PC-9 (cell line): Measurements from ENCODE around the gene FYN. TPM values are rescaled to one million over a fixed set of nuclear protein-coding genes. Genes with fewer than 3 reads are reported as not detected.

ENCODE experiments used
- BruUV-seq: library from RNA; stranded (reverse); fragments of 400-500 nt; replicated peaks from 2 replicates; lab custom pipeline; 2021; lab: Mats Ljungman, UMichigan
- CTCF ChIA-PET: fragments of 300-600 bp; sonication (Branson Sonifier 250); formaldehyde crosslinking; loops from one replicate; lab custom pipeline; 2022; ENCODE audit warnings: antibody characterized with exemption; lab: Charles Lee
- POLR2A ChIA-PET: fragments of 300-600 bp; sonication (Branson Sonifier 250); formaldehyde crosslinking; loops from one replicate; lab custom pipeline; 2022; ENCODE audit warnings: antibody characterized with exemption; ENCODE audit not compliant: unreplicated experiment; lab: Charles Lee
- DNase-seq, 2 experiments: peaks; one replicate each; pipeline versions ENCODE4 v3.0.0 to v3.0.0-alpha.2; 2015 to 2022; ENCODE audit warnings: mixed read lengths in 1 of 2
- H2AFZ ChIP-seq: fragments of 200-600 bp; sonication (generic); 2 replicates; pipeline ENCODE4 v1.8.1; 2017; ENCODE audit warnings: antibody characterized with exemption
- H3F3A ChIP-seq: fragments of 200-600 bp; sonication (generic); 2 replicates; pipeline ENCODE4 v1.8.1; 2017; ENCODE audit warnings: antibody characterized with exemption, mild to moderate bottlenecking, low read depth; ENCODE audit not compliant: insufficient read depth
- H3K27ac ChIP-seq: fragments of 200-600 bp; sonication (generic); 2 replicates; pipeline ENCODE4 v1.6.1; 2016; ENCODE audit warnings: mixed run types
- H3K27me3 ChIP-seq: fragments of 200-600 bp; sonication (generic); 2 replicates; pipeline ENCODE4 v1.6.1; 2016; ENCODE audit warnings: low read depth, mixed run types; ENCODE audit not compliant: insufficient read depth
- H3K36me3 ChIP-seq: fragments of 200-600 bp; sonication (generic); 2 replicates; pipeline ENCODE4 v1.6.1; 2016; ENCODE audit warnings: low read depth, mixed run types
- H3K4me1 ChIP-seq: fragments of 200-600 bp; sonication (generic); replicated peaks from 2 replicates; pipeline ENCODE4 v1.6.1; 2016; ENCODE audit warnings: mixed run types; ENCODE audit not compliant: insufficient read depth
- H3K4me2 ChIP-seq: fragments of 200-600 bp; sonication (generic); 2 replicates; pipeline ENCODE4 v1.6.1; 2017; ENCODE audit warnings: mixed run types
- H3K4me3 ChIP-seq: fragments of 200-600 bp; sonication (generic); 2 replicates; pipeline ENCODE4 v1.6.1; 2016; ENCODE audit warnings: mixed run types
- H3K79me2 ChIP-seq: fragments of 200-600 bp; sonication (generic); 2 replicates; pipeline ENCODE4 v1.6.1; 2017; ENCODE audit warnings: low read depth, mixed run types
- H3K9me2 ChIP-seq: fragments of 200-600 bp; sonication (generic); 2 replicates; pipeline ENCODE4 v1.8.1; 2017; ENCODE audit warnings: mild to moderate bottlenecking; ENCODE audit not compliant: insufficient read depth
- H3K9me3 ChIP-seq: fragments of 200-600 bp; sonication (generic); 2 replicates; pipeline ENCODE4 v1.8.1; 2016; ENCODE audit warnings: low read depth; ENCODE audit not compliant: insufficient read depth
- H4K20me1 ChIP-seq: fragments of 200-600 bp; sonication (generic); 2 replicates; pipeline ENCODE4 v1.8.1; 2017; ENCODE audit not compliant: insufficient read depth
- CTCF ChIP-seq: fragments of 200-600 bp; sonication (generic); conservative IDR thresholded peaks from 2 replicates; pipeline ENCODE4 v1.6.1; 2017; ENCODE audit warnings: mixed run types, antibody characterized with exemption, mild to moderate bottlenecking, moderate library complexity
- EZH2 ChIP-seq: fragments of 200-600 bp; sonication (generic); IDR thresholded peaks from 2 replicates; pipeline ENCODE4 v1.8.0; 2017; ENCODE audit warnings: antibody characterized with exemption, low read depth
- intact Hi-C: fragments of 100-400 bp; cut with micrococcal nuclease; formaldehyde crosslinking; loops from one replicate; pipeline ENCODE4 v1.10.0; 2022; ENCODE audit not compliant: unreplicated experiment
- total RNA-seq: library from RNA; stranded (reverse); gene quantifications from 2 replicates; pipeline ENCODE4 v1.2.3, GENCODE V29; 2021

Gene FYN
- total RNA-seq, 1 experiment from 2014 or later, result 53.3 TPM

DNA sequence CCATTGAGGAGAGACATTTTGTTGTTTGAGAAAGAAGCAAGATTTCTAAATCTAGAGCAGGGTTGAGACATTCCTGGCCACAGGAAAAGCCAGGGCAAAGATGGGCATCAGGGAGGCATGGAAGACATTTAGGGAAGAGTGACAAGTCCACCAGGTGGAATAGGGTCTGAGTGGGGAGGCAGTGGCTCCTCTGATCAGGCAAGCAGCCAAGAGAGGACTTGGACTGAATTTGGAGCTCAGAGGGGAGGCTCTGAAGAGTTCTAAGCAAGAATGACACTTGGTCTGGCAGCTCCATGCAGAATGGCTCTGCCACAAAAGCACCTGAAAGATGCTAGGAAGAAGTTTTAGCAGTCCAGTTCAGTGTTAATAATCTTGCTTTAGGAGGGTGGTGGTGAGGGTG, 120.8 kb downstream of the FYN start:
- POLR2A ChIA-PET, result no interaction called here
- no peaks in the 10 kb centered on the region for H3K9me3 ChIP-seq
- CTCF ChIA-PET, result no interaction called here
- H3K36me3 ChIP-seq, result no peaks in the 10 kb centered on the region
- no peak overlapping the region for H3K4me3 ChIP-seq
- H3K79me2 ChIP-seq, result no peaks in the 10 kb centered on the region
- H3K27ac ChIP-seq, result no peak overlapping the region
- no peaks in the 10 kb centered on the region for H3K4me1 ChIP-seq
- DNase-seq, result no peak
- H2AFZ ChIP-seq, result no peak overlapping the region
- H3K4me2 ChIP-seq, result no peak overlapping the region
- no peaks in the 10 kb centered on the region; the same call in 1 of the 2 replicates for H4K20me1 ChIP-seq
- no TSS peak for BruUV-seq
- TF ChIP-seq EZH2 (no peak), CTCF (no peak)
- intact Hi-C loops, result no loop called here
- no peaks in the 10 kb centered on the region for H3K27me3 ChIP-seq
- H3F3A ChIP-seq, result no peaks in the 10 kb centered on the region
- no peaks in the 10 kb centered on the region; the same call in 1 of the 2 replicates for H3K9me2 ChIP-seq

- Histone ChIP-seq H3K27ac (no peak overlapping the region), H3K4me1 (no peaks in the 10 kb centered on the region), H3K9me3 (no peaks in the 10 kb centered on the region), H3K9me2 (no peaks in the 10 kb centered on the region; the same call in 1 of the 2 replicates), H4K20me1 (no peaks in the 10 kb centered on the region; the same call in 1 of the 2 replicates), H3K36me3 (no peaks in the 10 kb centered on the region), H3K4me2 (no peak overlapping the region), H3F3A (no peaks in the 10 kb centered on the region), H2AFZ (no peak overlapping the region), H3K4me3 (no peak overlapping the region), H3K27me3 (no peaks in the 10 kb centered on the region), H3K79me2 (no peaks in the 10 kb centered on the region)
- no peak for TF ChIP-seq CTCF
- no peak for TF ChIP-seq EZH2
- CTCF ChIA-PET, result no interaction called here
- POLR2A ChIA-PET, result no interaction called here
- DNase-seq, result no peak
- BruUV-seq, result no TSS peak
- intact Hi-C loops, result no loop called here
These were observed 122.2 kb downstream of the FYN start for GRCh38 chr6:111750753-111751673.

GRCh38 chr6:111750153-111750552, 123.1 kb downstream of the FYN start:
- Histone ChIP-seq H3K4me2 (no peak overlapping the region), H3K4me1 (no peaks in the 10 kb centered on the region), H3K36me3 (no peaks in the 10 kb centered on the region), H2AFZ (no peak overlapping the region), H3K4me3 (no peak overlapping the region), H4K20me1 (no peaks in the 10 kb centered on the region; the same call in 1 of the 2 replicates), H3K27me3 (no peaks in the 10 kb centered on the region), H3K79me2 (no peaks in the 10 kb centered on the region), H3K27ac (no peak overlapping the region), H3K9me3 (no peaks in the 10 kb centered on the region), H3K9me2 (no peaks in the 10 kb centered on the region), H3F3A (no peaks in the 10 kb centered on the region)
- intact Hi-C loops, result no loop called here
- TF ChIP-seq CTCF (no peak), EZH2 (no peak)
- BruUV-seq, result no TSS peak
- ChIA-PET CTCF (no interaction called here), POLR2A (no interaction called here)
- DNase-seq, result no peak
